ENCODE data around the gene MGP.

- TF ChIP-seq CTCF (IDR thresholded peaks at IDR 0.05) (no peak), POLR2A (IDR thresholded peaks at IDR 0.05) (no peak)
Observed at GRCh38 chr12:14850929-14851663, 34.6 kb downstream of the MGP start.
